ENCODE measurements around the gene FCHSD2. TPM values are rescaled to one million over a fixed set of nuclear protein-coding genes. Genes with fewer than 3 reads are reported as not detected.

Gene FCHSD2
- total and polyA plus RNA-seq, 2 of the 8 experiments (the other 6 are each of a cell fraction or from before 2014, with no cell fraction given) = 4.1 to 7.8 TPM

DNA sequence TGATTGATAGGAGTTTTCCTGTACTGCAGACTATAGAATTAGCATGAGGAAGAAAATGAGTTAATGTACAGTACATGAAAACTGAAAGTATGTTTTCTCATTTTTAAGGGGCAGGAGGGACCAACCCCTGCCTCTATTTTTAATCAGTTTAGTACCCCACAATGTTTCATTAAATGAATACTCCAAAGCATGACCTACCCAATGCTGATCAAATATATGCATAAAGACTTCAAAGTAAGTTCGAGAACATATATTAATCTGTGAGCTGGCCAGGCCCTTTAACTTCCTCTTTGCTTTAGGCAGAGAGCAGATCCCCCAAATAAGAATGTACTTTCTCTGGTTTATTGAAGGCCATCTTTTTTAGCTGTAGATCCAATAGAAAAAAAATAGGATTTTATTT, 161.0 kb downstream of the FCHSD2 start:
- FAIRE-seq (no peak), DNase-seq (ENCODE audit: low read depth in 1 of 2, low spot score in 2 of 2) (no peak)
- Histone ChIP-seq H3K4me1 (replicated peaks in 1 of 4; ENCODE audit: control insufficient read depth in 3 of 4, insufficient read depth in 4 of 4, low read length in 3 of 4) (peaks cover 0 to 2% (median 0%) of the 10 kb centered on the region in 4 experiments; a peak in 1 of 7 replicates), H4K20me1 (replicated peaks in 1 of 2; ENCODE audit: control insufficient read depth in 1 of 2, insufficient read depth in 2 of 2, low read length in 2 of 2) (no peaks in the 10 kb centered on the region), H3K9ac (replicated peaks in 1 of 4; ENCODE audit: extremely low read depth in 1 of 4, low read depth in 3 of 4, low read length in 3 of 4) (no peak overlapping the region), H2BK5ac (ENCODE audit: low read depth, low read length) (no peak overlapping the region), H3K23ac (ENCODE audit: insufficient read length) (no peak overlapping the region), H3K4me2 (ENCODE audit: insufficient read depth in 1 of 2, low read depth in 2 of 2, low read length in 2 of 2) (no peak overlapping the region), H4K8ac (ENCODE audit: extremely low read depth, insufficient read depth, low read length) (no peak overlapping the region), H3K4ac (replicated peaks; ENCODE audit: insufficient read length, low read depth, low read length) (no peak overlapping the region), H2BK120ac (replicated peaks; ENCODE audit: low read depth, low read length) (no peak overlapping the region), H3K79me2 (ENCODE audit: control insufficient read depth in 1 of 2, insufficient read depth in 2 of 2, low read length in 2 of 2) (no peaks in the 10 kb centered on the region), H3K27me3 (replicated peaks in 1 of 4; ENCODE audit: control insufficient read depth in 3 of 4, extremely low read depth in 1 of 4, insufficient read depth in 3 of 4, low read length in 3 of 4) (no peaks in the 10 kb centered on the region), H3K18ac (ENCODE audit: extremely low read depth, low read length) (no peak overlapping the region), H2AFZ (ENCODE audit: low read length) (no peak overlapping the region), H3K79me1 (ENCODE audit: low read depth, low read length) (no peaks in the 10 kb centered on the region), H3K36me3 (ENCODE audit: control insufficient read depth in 2 of 4, insufficient read depth in 4 of 4, low read length in 3 of 4) (no peaks in the 10 kb centered on the region), H3K4me3 (ENCODE audit: extremely low read depth in 1 of 4, insufficient read depth in 2 of 4, low read depth in 3 of 4, low read length in 4 of 4) (no peak overlapping the region), H3K27ac (ENCODE audit: low read depth, low read length) (no peak overlapping the region), H2AK5ac (ENCODE audit: low read depth, low read length) (no peak overlapping the region), H3K9me3 (ENCODE audit: insufficient read depth in 2 of 2, low read depth in 1 of 2, low read length in 1 of 2) (no peaks in the 10 kb centered on the region), H4K91ac (replicated peaks; ENCODE audit: insufficient read length, low read length) (no peak overlapping the region), H2BK12ac (ENCODE audit: low read depth, low read length) (no peak overlapping the region), H2BK20ac (ENCODE audit: low read length) (no peak overlapping the region), H3K56ac (replicated peaks; ENCODE audit: insufficient read length, low read depth, low read length) (no peak overlapping the region), H2BK15ac (ENCODE audit: low read length) (no peak overlapping the region), H3K14ac (ENCODE audit: insufficient read length) (no peak overlapping the region), H3K23me2 (ENCODE audit: low read depth, low read length) (no peaks in the 10 kb centered on the region), H4K5ac (ENCODE audit: insufficient read length, low read depth, low read length) (no peak overlapping the region)
- POLR2A ChIA-PET (ENCODE audit: partially characterized antibody) = no interaction called here
- TF ChIP-seq EP300 (IDR thresholded peaks at IDR 0.05; ENCODE audit: borderline replicate concordance in 1 of 2, low read depth in 2 of 2, low read length in 2 of 2) (no peak), RBBP5 (IDR thresholded peaks at IDR 0.05; ENCODE audit: borderline replicate concordance, low read depth, low read length) (no peak), PHF8 (conservative IDR thresholded peaks at IDR 0.05; ENCODE audit: low read depth, low read length) (no peak), SP2 (IDR thresholded peaks at IDR 0.05; ENCODE audit: low read length) (no peak), CHD2 (IDR thresholded peaks at IDR 0.05; ENCODE audit: low read length) (no peak), KDM1A (IDR thresholded peaks at IDR 0.05; ENCODE audit: borderline replicate concordance, low read length) (no peak), TAF7 (optimal IDR thresholded peaks at IDR 0.05; ENCODE audit: borderline replicate concordance, low read depth, low read length) (no peak)
- CTCF ChIA-PET (ENCODE audit: partially characterized antibody) = no interaction called here
- WGBS, 2 experiments (ENCODE audit: extremely low coverage in 1 of 2, insufficient coverage in 1 of 2, insufficient read length in 1 of 2, insufficient replicate concordance in 2 of 2, low coverage in 1 of 2, low lambda C conversion rate in 2 of 2, missing lambda C conversion rate in 1 of 2) = 88% methylated on average over 1 of the region's 1 CpG; no CpG with 5 or more reads in 1 of the 2 experiments
